CD4-positive, alpha-beta T cell (primary cell): ENCODE results near the gene MEG3. TPM values are rescaled to one million over a fixed set of nuclear protein-coding genes. Genes with fewer than 3 reads are reported as not detected.

Experiments
- ATAC-seq: fragments of 200-7000 bp; cut with Tn5 transposase; one replicate; pipeline ENCODE4 v1.10.0; 2022; ENCODE audit warnings: mild to moderate bottlenecking; ENCODE audit not compliant: poor library complexity
- CTCF ChIA-PET: fragments of 350-600 bp; sonication (Branson Sonifier 250); formaldehyde crosslinking; loops from one replicate; lab custom pipeline; 2021; ENCODE audit warnings: antibody characterized with exemption, inconsistent platforms; lab: Charles Lee
- POLR2A ChIA-PET: fragments of 350-600 bp; sonication (Branson Sonifier 250); formaldehyde crosslinking; loops from one replicate; lab custom pipeline; 2021; ENCODE audit warnings: antibody characterized with exemption, inconsistent platforms; lab: Charles Lee
- DNase-seq, 14 experiments: peaks; one replicate each; pipeline ENCODE4 v3.0.0-alpha.2; 2013 to 2020; ENCODE audit warnings: mixed read lengths in 2 of 14
- H3K27ac ChIP-seq, 2 donors: one replicate each; pipeline versions ENCODE4 v1.5.1 to v1.7.0; 2013; ENCODE audit warnings: low read length in 2 of 2, low read depth in 1 of 2, mild to moderate bottlenecking in 1 of 2
- H3K27me3 ChIP-seq, 2 experiments: 1 replicate in 1 of 2; 2 replicates in 1 of 2; pipeline versions ENCODE4 v1.6.1 to v1.7.0; 2013; ENCODE audit warnings: low read length in 2 of 2, control low read depth in 1 of 2, mild to moderate bottlenecking in 1 of 2, moderate library complexity in 1 of 2; ENCODE audit not compliant: insufficient read depth in 2 of 2, control insufficient read depth in 1 of 2
- H3K36me3 ChIP-seq: one replicate; pipeline ENCODE4 v1.6.1; 2013; ENCODE audit warnings: low read length, control low read depth; ENCODE audit not compliant: insufficient read depth
- H3K4me1 ChIP-seq: one replicate; pipeline ENCODE4 v1.6.1; 2013; ENCODE audit warnings: low read length, control low read depth; ENCODE audit not compliant: insufficient read depth
- H3K4me3 ChIP-seq: one replicate; pipeline ENCODE4 v1.5.1; 2013; ENCODE audit warnings: mild to moderate bottlenecking, low read length, moderate library complexity
- H3K9me3 ChIP-seq, 2 experiments: 1 replicate in 1 of 2; 2 replicates in 1 of 2; pipeline versions ENCODE4 v1.6.1 to v1.7.0; 2013; ENCODE audit warnings: low read length in 2 of 2, mild to moderate bottlenecking in 2 of 2, control low read depth in 1 of 2, moderate library complexity in 1 of 2; ENCODE audit not compliant: control insufficient read depth in 1 of 2, insufficient read depth in 1 of 2
- H3K27ac Mint-ChIP-seq: one replicate; pipeline ENCODE4 v1.8.0; 2020; ENCODE audit warnings: mixed read lengths
- H3K27me3 Mint-ChIP-seq: one replicate; pipeline ENCODE4 v1.8.0; 2021; ENCODE audit warnings: mixed read lengths
- H3K36me3 Mint-ChIP-seq: one replicate; pipeline ENCODE4 v1.8.0; 2021; ENCODE audit warnings: low read depth, mixed read lengths
- H3K4me1 Mint-ChIP-seq: one replicate; pipeline ENCODE4 v1.8.0; 2021; ENCODE audit warnings: low read depth, mixed read lengths
- H3K4me3 Mint-ChIP-seq: one replicate; pipeline ENCODE4 v1.8.0; 2020; ENCODE audit warnings: mild to moderate bottlenecking, mixed read lengths
- H3K9me3 Mint-ChIP-seq: one replicate; pipeline ENCODE4 v1.8.0; 2020; ENCODE audit warnings: mixed read lengths
- CTCF ChIP-seq: fragments of 200-600 bp; IDR thresholded peaks from one replicate; pipeline ENCODE4 v1.8.0; 2022; ENCODE audit warnings: antibody characterized with exemption, mild to moderate bottlenecking
- intact Hi-C, 2 experiments: fragments of 100-400 bp; cut with DNase I in 1 of 2; cut with micrococcal nuclease in 1 of 2; formaldehyde crosslinking; loops; one replicate each; pipeline versions ENCODE4 v1.15.1 to v1.9.0; 2023 to 2025; cut with DNase I, micrococcal nuclease
- total RNA-seq, 174 experiments: library from RNA in 2 of 174; stranded (reverse) in 2 of 174; gene quantifications; one replicate each; pipeline ENCODE4 v1.2.3 and lab custom pipeline; 2021 to 2026

The MEG3 gene
- total RNA-seq, 2 experiments from 2014 or later: not detected

GRCh38 chr14:100884456-100884855 is 58.5 kb downstream of the MEG3 start:
- no peaks in the 10 kb centered on the region for H3K9me3 Mint-ChIP-seq

GRCh38 chr14:100885196-100885595 is 59.3 kb downstream of the MEG3 start:
- Mint-ChIP-seq H3K27ac (no peak overlapping the region), H3K36me3 (no peaks in the 10 kb centered on the region), H3K4me3 (no peak overlapping the region), H3K27me3 (peaks cover 11% of the 10 kb centered on the region), H3K4me1 (no peaks in the 10 kb centered on the region), H3K9me3 (no peaks in the 10 kb centered on the region)
- Histone ChIP-seq H3K4me1 (no peaks in the 10 kb centered on the region), H3K27ac (no peak overlapping the region), H3K9me3 (peaks cover 0 to 33% of the 10 kb centered on the region in 2 experiments), H3K27me3 (peaks cover 3 to 6% of the 10 kb centered on the region in 2 experiments), H3K4me3 (no peak overlapping the region), H3K36me3 (no peaks in the 10 kb centered on the region)
- DNase-seq (no peak), ATAC-seq (no peak)
- POLR2A ChIA-PET: no interaction called here
- CTCF ChIA-PET: no interaction called here
- intact Hi-C loops: no loop called here
- no peak for TF ChIP-seq CTCF

More at GRCh38 chr14:100884456-100884855, 58.5 kb downstream of the MEG3 start:
- no peak overlapping the region for H3K4me3 Mint-ChIP-seq
- TF ChIP-seq CTCF: no peak
- H3K9me3 ChIP-seq: peaks cover 0 to 33% of the 10 kb centered on the region in 2 experiments
- H3K27ac ChIP-seq: no peak overlapping the region
- intact Hi-C loops: no loop called here
- peaks cover 11% of the 10 kb centered on the region for H3K27me3 Mint-ChIP-seq
- no peaks in the 10 kb centered on the region for H3K36me3 Mint-ChIP-seq
- H3K4me3 ChIP-seq: no peak overlapping the region
- H3K4me1 Mint-ChIP-seq: no peaks in the 10 kb centered on the region
- DNase-seq (no peak), ATAC-seq (no peak)
- ChIA-PET CTCF (no interaction called here), POLR2A (no interaction called here)
- no peaks in the 10 kb centered on the region for H3K36me3 ChIP-seq
- H3K27ac Mint-ChIP-seq: no peak overlapping the region
- no peaks in the 10 kb centered on the region for H3K4me1 ChIP-seq
- H3K27me3 ChIP-seq: peaks cover 3 to 6% of the 10 kb centered on the region in 2 experiments

- peaks cover 3 to 6% of the 10 kb centered on the region in 2 experiments for H3K27me3 ChIP-seq
- Mint-ChIP-seq H3K9me3 (no peaks in the 10 kb centered on the region), H3K36me3 (no peaks in the 10 kb centered on the region)
Measured at GRCh38 chr14:100885617-100886016, 59.7 kb downstream of the MEG3 start.

More at GRCh38 chr14:100885617-100886016, 59.7 kb downstream of the MEG3 start:
- ATAC-seq (no peak), DNase-seq (no peak)
- Mint-ChIP-seq H3K4me3 (no peak overlapping the region), H3K27me3 (peaks cover 11% of the 10 kb centered on the region), H3K27ac (no peak overlapping the region), H3K4me1 (no peaks in the 10 kb centered on the region)
- Histone ChIP-seq H3K27ac (no peak overlapping the region), H3K36me3 (no peaks in the 10 kb centered on the region), H3K9me3 (peaks cover 0 to 31% of the 10 kb centered on the region in 2 experiments), H3K4me3 (no peak overlapping the region), H3K4me1 (no peaks in the 10 kb centered on the region)
- CTCF ChIA-PET: no interaction called here
- intact Hi-C loops: no loop called here
- POLR2A ChIA-PET: no interaction called here
- no peak for TF ChIP-seq CTCF
